ENCODE data around the gene TANGO6. TPM values are rescaled to one million over a fixed set of nuclear protein-coding genes. Genes with fewer than 3 reads are reported as not detected.

Gene TANGO6
- polyA plus RNA-seq, 2 of the 4 experiments (the other 2 are of a cell fraction): 8.1 to 19.5 TPM

GRCh38 chr16:69100071-69100691 is 256.9 kb downstream of the TANGO6 start (continued):
- TF ChIP-seq RAD21 (conservative IDR thresholded peaks at IDR 0.05 in 1 of 2, IDR thresholded peaks at IDR 0.05 in 1 of 2) (no peak), CHD2 (IDR thresholded peaks at IDR 0.05; ENCODE audit: low read length, partially characterized antibody) (no peak), FOSL2 (IDR thresholded peaks at IDR 0.05) (no peak), FOSL2 (CRISPR knock-in tag; IDR thresholded peaks at IDR 0.05) (no peak), RNF2 (IDR thresholded peaks at IDR 0.05; ENCODE audit: borderline replicate concordance, low read depth) (no peak), BHLHE40 (IDR thresholded peaks at IDR 0.05; ENCODE audit: low read depth, low read length) (no peak)
- TF ChIP-seq, protein P1, sequence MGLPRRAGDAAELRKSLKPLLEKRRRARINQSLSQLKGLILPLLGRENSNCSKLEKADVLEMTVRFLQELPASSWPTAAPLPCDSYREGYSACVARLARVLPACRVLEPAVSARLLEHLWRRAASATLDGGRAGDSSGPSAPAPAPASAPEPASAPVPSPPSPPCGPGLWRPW (IDR thresholded peaks at IDR 0.05): no peak

- Histone ChIP-seq H3K4me3 (peak within 1 kb of the TSS; percentile 91), H3K4me1 (peaks cover 28% of the 10 kb centered on the region), H3K4me2 (peak within 1 kb of the TSS; percentile 84), H3K9me3 (no peaks in the 10 kb centered on the region), H3K27ac (peak within 1 kb of the TSS; percentile 88 to 94)
- FAIRE-seq (peak; percentile 97), DNase-seq (ENCODE audit: low read depth in 1 of 2, low spot score in 1 of 2) (peak; percentile 81 to 84), ATAC-seq (peak; percentile 80 to 85)
- POLR2A ChIA-PET: interaction anchor here (0.6 to 1.7 kb wide), 11 partner anchors 9 to 153 kb away, joined by 3 to 10 read pairs (median 4); no protein-coding TSS in a partner anchor
- CTCF ChIA-PET: interaction anchor here (0.6 to 5.3 kb wide), 36 partner anchors 9 to 359 kb away, joined by 3 to 32 read pairs (median 4); no protein-coding TSS in a partner anchor
- 3% methylated on average over 17 of the region's 80 CpGs for WGBS (ENCODE audit: missing lambda C conversion rate)
- TF ChIP-seq POLR2A (IDR thresholded peaks at IDR 0.05; ENCODE audit: low read length) (peak; percentile 98), PHF8 (IDR thresholded peaks at IDR 0.05; ENCODE audit: borderline replicate concordance, low read depth) (no peak), JUN (IDR thresholded peaks at IDR 0.05) (peak; percentile 32 to 64; a peak in 3 of 5 replicates), SREBF2 (IDR thresholded peaks at IDR 0.05) (no peak), HOXB13 (CRISPR knock-in tag; IDR thresholded peaks at IDR 0.05; ENCODE audit: low read depth) (no peak), REST (IDR thresholded peaks at IDR 0.05) (no peak), CBX2 (IDR thresholded peaks at IDR 0.05; ENCODE audit: borderline replicate concordance, low read depth) (no peak), BCL3 (IDR thresholded peaks at IDR 0.05) (0 out of 3 replicates have a peak, but pooled peaks have one; percentile 65), NPAS2 (CRISPR knock-in tag; IDR thresholded peaks at IDR 0.05; ENCODE audit: borderline replicate concordance) (no peak), MYC (IDR thresholded peaks at IDR 0.05; ENCODE audit: borderline replicate concordance, low read length) (peak; percentile 50; the same call in 1 of the 2 replicates), HMGXB4 (CRISPR knock-in tag; IDR thresholded peaks at IDR 0.05; ENCODE audit: borderline replicate concordance) (no peak), RAD21 (conservative IDR thresholded peaks at IDR 0.05 in 1 of 2, IDR thresholded peaks at IDR 0.05 in 1 of 2) (peak; percentile 89 to 90), KDM5A (IDR thresholded peaks at IDR 0.05) (no peak)
- TF ChIP-seq, protein P2, sequence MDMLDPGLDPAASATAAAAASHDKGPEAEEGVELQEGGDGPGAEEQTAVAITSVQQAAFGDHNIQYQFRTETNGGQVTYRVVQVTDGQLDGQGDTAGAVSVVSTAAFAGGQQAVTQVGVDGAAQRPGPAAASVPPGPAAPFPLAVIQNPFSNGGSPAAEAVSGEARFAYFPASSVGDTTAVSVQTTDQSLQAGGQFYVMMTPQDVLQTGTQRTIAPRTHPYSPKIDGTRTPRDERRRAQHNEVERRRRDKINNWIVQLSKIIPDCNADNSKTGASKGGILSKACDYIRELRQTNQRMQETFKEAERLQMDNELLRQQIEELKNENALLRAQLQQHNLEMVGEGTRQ (IDR thresholded peaks at IDR 0.05): no peak
- TF ChIP-seq, protein P3, sequence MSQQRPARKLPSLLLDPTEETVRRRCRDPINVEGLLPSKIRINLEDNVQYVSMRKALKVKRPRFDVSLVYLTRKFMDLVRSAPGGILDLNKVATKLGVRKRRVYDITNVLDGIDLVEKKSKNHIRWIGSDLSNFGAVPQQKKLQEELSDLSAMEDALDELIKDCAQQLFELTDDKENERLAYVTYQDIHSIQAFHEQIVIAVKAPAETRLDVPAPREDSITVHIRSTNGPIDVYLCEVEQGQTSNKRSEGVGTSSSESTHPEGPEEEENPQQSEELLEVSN (IDR thresholded peaks at IDR 0.05; ENCODE audit: borderline replicate concordance, low read depth): peak; percentile 10; the same call in 1 of the 2 replicates
- TF ChIP-seq, protein P4, sequence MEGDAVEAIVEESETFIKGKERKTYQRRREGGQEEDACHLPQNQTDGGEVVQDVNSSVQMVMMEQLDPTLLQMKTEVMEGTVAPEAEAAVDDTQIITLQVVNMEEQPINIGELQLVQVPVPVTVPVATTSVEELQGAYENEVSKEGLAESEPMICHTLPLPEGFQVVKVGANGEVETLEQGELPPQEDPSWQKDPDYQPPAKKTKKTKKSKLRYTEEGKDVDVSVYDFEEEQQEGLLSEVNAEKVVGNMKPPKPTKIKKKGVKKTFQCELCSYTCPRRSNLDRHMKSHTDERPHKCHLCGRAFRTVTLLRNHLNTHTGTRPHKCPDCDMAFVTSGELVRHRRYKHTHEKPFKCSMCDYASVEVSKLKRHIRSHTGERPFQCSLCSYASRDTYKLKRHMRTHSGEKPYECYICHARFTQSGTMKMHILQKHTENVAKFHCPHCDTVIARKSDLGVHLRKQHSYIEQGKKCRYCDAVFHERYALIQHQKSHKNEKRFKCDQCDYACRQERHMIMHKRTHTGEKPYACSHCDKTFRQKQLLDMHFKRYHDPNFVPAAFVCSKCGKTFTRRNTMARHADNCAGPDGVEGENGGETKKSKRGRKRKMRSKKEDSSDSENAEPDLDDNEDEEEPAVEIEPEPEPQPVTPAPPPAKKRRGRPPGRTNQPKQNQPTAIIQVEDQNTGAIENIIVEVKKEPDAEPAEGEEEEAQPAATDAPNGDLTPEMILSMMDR (IDR thresholded peaks at IDR 0.05): peak; percentile 68
- TF ChIP-seq, protein P5, sequence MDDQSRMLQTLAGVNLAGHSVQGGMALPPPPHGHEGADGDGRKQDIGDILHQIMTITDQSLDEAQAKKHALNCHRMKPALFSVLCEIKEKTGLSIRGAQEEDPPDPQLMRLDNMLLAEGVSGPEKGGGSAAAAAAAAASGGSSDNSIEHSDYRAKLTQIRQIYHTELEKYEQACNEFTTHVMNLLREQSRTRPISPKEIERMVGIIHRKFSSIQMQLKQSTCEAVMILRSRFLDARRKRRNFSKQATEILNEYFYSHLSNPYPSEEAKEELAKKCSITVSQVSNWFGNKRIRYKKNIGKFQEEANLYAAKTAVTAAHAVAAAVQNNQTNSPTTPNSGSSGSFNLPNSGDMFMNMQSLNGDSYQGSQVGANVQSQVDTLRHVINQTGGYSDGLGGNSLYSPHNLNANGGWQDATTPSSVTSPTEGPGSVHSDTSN (IDR thresholded peaks at IDR 0.05): no peak
Measured at GRCh38 chr16:69105501-69106361, 262.4 kb downstream of the TANGO6 start, which contains the start of gene HAS3. Gene HAS3, plus strand, starts transcription at chr16:69105653. Its CDS starts 3,743 bp downstream, at chr16:69109396.
